Stimulated activated CD8-positive, alpha-beta memory T cell treated with anti-CD3 and anti-CD28 coated beads, Interleukin-15, amount 100 ng/mL, for 4 hours (primary cell): Measurements from ENCODE around the gene TTC17.
"Not testable (repeated sequence)": the region's sequence is repeated elsewhere in the genome, so short reads cannot be mapped to it uniquely, and the experiment has no call there.

Experiments used
- DNase-seq, 2 donors: peaks; one replicate each; pipeline ENCODE4 v3.0.0-alpha.2; 2020; ENCODE audit warnings: low read depth in 2 of 2

The TTC17 gene

DNA sequence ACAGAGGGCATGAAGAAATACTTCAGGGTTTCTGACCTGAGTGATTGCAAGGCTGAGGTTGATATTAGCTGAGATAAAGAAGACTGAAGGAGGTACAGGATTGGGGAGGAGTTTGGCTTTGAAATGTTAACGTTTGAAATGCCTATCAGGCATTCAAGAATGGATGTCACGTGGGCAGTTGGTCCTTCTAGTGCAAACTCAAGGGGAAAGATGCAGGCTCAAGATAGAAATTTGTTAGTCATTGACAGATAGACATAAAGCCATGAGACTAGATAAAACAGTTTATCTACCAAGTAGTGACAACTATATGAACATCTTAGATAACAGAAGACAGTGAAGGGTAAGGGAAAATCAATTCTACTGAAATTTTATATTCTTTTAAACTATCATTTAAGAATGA, 23.1 kb downstream of the TTC17 start:
- DNase-seq, result no peak

DNA sequence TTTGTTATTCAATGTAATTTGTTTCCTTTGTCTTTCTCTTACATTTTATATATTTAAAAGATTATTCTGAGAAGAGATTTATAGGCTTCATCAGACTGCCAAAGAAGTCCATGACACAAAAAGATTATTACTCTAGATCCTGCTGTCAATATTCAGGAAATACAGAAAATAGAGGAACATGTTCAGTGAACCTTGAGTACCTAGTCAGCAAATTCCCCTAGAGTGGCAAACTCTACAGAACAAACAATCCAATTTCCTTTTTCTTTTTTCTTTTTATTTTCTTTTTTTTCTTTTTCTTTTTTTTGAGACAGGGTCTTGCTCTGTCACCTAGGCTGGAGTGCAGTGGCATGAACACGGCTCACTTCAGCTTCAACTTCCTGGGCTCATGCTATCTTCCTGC, 23.9 kb downstream of the TTC17 start:
- DNase-seq, result no peak

DNA sequence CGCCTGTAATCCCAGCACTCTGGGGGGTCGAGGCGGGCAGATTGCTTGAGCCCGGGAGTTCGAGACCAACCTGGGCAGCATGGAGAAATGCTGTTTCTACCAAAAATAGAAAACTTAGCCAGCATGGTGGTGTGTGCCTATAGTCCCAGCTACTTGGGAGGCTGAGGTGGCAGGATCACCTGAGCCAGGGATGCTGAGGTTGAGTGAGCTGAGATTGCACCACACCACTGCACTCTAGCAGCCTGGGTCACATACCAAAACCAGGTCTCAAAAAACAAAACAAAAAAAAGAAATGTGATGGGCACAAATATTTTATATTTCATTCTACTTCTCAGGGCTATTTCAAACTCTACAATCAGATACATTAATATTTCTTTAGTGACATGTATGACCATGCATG, 25.7 kb downstream of the TTC17 start:
- DNase-seq, result no peak

DNA sequence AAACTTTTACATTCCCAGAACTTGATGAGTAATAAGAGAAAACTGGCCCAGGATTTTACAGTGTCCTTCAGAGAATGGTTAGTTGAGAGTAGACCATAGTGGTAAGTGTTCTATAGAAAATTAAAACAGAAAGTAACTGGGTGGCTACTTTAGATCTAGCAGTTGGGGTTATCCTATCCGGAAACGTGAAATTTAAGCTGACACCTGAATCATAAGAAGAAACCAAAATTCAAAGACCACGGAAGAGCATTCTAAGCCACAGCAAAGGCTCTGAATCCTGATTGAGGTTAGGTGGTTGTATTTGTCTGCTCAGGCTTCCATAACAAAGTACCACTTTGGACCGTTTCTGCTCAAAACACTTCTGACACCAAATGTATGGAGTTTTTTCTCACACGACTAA, 34.0 kb downstream of the TTC17 start:
- DNase-seq, result no peak

DNA sequence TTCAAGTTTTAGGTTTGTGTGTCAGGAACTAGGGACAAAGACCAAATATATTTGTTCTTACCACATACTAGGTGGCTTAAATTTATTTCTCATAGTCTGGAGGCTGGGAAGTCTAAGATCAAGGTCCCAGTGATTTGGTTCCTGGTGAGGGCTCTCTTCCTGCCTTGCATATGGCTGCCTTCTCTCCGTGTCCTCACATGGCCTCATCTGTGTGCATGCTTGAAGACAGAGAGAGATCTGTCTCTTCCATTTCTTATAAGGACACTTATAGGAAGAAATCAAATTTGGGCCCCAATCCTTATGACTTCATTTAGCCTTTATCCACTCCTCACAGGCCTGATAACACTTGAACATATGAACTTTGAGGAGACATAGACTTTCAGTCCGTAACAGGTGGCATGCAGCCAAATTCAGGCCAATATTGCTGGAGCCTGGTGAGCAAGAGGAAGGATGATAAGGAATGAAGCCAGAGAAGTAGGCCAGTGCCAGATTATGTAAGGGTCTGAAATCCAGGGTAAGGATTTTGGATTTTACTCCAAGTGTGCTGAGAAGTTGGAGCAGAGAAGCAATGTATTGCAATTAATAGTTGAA, 35.1 kb downstream of the TTC17 start:
- no peak for DNase-seq

DNA sequence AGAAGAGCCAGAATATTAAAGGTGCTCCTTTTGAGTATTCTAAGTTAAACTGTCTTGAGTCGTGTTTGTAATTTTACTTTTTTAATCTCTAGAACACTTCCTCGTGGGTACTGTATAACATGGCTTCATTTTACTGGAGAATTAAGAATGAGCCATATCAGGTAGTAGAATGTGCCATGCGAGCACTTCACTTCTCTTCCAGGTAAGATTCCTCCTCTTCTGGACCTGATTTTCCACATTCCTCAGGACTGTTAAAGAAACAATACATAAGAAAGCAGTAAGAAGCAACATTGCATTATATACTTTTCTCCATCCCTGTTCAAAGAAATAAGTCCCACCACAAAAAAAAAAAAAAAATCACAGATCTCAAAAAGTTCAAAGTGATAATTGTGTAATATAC, 37.9 kb downstream of the TTC17 start:
- no peak for DNase-seq

DNA sequence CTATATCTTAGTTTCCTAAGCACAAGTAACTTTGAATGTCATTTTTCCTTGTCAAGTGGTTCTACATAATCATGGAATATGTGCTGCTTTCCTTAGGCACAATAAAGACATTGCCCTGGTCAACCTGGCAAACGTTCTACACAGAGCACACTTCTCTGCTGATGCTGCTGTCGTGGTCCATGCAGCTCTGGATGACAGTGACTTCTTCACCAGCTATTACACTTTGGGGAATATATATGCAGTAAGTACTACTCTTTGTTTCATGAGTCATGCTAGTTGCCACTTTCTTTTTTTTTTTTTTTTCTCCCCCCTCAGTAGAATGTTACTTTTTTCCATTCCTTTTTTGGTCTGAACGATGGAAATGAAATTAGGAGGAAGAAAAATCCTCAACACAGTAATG, 38.5 kb downstream of the TTC17 start:
- no peak for DNase-seq

DNA sequence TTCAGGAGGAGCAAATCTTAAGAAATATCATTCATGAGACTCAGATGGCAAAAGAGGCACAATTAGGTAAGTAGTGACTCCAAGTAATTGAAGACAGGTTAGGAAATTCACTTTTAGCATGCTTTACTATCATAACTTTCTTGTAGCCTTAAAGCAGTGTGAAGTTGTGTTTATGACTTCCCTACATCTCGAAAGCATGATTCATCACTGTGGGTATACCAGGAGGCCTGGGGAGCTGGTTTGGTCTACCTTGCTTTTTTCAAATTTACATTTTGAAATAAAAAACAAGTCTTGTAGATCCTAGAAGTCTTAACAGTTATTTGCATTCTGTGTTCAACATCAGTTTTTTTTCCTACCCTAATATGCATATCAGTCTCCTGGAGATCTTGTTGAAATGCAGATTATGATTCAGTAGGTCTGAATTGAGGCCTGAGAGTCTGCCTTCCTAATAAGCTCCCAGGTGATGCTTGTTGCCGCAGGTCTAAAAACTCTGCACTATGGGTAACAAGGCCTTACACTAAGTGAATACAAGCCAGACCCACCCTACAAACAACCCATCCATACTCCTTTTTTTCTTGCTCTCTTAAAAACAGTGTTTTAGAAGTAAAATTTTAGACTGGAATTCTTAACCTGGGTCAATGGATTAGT, 41.4 kb downstream of the TTC17 start:
- DNase-seq, result no peak

DNA sequence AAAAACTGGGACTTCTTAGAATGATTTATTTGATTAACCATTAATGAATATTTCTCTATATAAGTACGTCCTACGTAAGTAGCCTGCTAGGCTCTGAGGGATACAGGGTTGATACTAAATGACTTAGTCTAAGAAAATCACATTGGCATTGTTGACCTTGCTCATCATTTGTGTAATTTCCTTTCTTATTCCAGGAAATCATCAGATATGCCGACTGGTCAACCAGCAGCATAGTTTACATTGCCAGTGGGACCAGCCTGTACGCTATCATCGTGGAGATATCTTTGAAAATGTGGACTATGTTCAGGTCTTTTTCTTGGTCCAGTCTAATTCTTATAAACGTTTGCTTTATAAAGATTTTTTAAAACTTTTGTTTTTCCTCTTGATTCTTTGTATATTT, 42.5 kb downstream of the TTC17 start:
- no peak for DNase-seq

DNA sequence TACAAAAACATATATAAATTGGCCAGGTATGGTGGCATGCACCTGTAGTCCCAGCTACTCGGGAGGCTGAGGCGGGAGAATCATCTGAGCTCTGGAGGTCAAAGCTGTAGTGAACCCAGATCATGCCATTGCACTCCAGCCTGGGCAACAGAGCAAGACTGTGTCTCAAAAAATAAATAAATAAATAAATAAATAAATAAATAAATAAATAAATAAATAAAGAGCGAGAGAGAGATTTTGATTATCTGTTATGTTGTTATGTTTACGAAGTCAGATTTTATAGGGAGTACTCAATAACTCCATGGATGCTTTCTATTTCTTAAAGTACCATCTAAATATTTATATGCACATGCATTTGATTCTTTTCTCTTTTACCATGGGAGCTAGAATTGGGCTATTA, 43.1 kb downstream of the TTC17 start:
- DNase-seq, result not testable (repeated sequence)

DNA sequence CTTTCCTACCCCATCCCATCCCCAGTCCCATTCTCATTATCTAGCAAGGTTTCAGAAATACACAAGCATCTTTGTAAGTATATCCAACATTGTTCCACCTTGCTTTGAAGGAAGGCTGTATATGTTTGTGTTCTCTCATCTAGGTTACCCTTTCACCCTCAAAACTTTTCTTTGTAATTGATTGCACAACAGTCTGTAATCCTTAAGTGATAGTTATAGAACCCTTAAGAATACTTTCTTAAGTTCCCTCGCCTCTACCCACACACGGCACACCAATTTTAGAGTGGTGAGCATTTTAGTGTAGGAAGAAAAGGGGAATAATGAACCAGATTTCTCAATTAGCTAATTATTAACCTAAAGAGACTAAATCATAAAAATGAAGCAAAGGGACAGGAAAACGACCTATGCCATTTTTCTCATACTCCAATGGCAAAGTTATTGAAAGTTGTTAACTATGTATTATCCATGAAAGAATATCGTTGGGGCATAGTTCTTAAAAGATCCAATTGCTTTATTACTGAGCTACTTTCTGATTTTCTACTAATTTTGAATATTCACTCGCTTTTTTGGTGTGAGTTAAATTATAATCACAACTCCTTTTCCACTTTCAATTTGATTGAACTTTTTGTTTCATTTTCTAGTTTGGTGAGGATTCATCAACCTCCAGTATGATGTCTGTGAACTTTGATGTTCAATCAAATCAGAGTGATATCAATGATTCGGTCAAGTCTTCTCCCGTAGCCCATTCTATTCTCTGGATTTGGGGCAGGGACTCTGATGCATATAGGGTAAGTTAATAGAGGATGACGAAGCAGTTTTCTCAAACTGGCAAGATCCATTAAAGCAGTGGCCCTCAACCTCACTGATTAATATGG, 44.9 kb downstream of the TTC17 start:
- DNase-seq, result no peak

DNA sequence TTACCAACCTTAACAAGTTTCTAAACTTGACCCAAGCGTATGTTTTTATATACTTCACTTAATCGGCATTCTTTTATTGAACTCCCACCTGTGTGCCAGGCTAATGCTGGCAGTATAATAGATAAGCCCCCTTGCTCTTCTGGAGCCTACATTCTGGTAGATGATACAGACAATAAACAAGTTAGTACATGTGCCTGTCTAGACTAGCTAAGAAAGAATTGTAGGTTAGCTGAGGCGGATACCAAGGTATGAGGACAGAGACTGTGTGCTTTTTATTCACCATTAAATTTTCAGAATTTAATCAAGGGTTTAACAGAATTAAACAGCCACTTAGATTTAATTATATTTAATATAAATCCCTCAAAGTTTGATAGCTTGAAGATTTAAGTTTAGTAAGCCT, 45.7 kb downstream of the TTC17 start:
- no peak for DNase-seq

DNA sequence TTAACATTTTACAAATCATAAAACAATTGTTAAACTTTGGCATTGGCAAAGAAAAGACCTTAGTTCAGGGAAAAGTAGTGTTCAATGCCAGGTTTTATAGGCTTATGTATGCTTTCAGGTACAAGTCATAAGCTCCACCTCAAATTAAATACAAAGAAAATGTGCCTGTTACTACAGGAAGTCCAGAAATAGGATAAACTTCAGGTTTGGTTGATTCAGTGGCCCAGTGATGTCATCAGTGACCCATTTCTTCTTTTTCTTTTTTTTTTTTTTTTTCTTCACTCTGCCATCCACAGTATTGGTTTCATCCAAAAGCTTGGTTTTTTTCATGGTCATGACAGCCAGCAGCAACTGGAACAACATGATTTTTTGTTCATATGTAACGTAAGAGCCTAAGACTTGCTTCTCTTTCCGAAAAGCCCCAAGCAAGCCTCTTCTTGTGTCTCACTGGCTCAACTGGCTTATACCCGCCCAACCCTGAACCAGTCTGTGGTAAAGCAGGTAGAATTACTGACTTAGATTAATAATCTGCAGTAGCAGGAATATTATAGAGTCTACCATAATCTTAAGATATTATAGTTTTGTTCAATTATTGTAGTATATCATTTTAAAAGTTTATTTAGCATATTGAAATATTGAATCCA, 46.2 kb downstream of the TTC17 start:
- DNase-seq, result no peak

DNA sequence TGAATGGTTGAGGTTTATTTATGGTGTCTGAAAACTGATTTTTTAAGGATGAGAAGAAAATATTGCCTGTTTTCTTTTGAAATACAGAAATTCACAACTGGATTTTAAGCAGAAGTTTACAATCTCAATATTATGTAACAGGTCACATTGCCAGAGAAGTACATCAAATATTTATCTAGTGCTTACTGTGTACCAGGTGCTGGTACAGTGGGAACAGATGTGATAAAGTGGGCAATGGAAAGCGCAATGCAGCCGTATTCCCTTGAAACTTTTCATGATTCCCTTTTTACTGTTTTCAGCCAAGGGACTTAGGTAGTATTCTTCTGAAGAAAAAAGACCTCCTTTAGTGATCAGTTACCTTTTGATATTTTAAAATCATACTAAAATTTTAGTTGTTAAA, 49.6 kb downstream of the TTC17 start:
- DNase-seq, result no peak

DNA sequence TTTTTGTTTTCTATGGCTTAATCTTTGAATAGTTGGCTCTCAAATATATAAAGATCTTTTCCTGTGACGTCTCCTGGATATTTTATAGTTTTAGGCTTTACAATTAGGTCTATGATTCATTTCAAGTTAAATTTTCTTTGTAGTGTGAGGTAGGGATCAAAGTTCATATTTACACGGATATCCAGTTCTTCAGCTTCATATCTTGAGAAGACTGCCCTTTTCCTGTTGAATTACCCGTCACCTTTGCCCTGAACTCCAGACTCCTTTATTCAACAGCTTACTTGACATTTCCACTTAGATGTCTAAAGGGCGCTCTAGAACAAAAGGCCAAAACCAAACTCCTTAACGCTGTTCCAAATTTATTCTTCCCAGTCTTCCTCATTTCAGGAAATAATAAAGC, 51.7 kb downstream of the TTC17 start:
- no peak for DNase-seq

DNA sequence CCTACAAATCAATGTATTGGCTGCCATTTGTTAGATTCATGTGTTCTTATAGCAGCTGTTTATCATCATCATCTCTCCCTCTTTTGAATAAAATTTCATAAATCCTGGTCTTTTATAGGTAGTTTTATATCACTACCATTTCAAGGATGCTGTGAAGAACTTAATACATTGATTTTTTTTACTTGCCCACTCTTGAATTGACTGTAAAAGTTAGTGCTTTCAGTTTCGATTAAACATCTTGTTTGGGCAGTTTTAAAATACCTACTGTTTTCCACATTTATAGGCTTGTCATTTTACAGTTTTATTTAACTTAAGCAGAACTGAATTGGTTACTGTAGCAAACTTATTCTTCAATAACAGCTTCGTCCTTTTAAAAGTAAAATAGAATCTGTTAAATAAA, 59.5 kb downstream of the TTC17 start:
- DNase-seq, result no peak

DNA sequence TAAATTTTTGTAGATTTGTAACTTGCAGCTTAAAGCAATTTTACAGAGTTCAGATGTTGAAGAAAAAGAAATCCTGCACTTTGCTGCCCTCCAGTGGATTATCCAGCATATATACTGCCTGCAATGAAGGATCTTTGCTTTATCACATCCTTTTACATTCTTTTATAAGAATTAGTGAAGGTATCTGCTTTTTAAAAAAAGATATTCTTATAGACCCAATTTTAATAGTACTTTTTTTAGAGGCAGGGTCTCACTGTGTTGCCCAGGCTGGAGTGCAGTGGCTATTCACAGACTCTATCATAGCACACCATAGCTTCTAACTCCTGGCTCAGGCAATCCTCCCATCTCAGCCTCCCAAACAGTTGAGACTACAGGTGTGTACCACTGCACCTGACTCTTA, 60.7 kb downstream of the TTC17 start:
- DNase-seq, result no peak

DNA sequence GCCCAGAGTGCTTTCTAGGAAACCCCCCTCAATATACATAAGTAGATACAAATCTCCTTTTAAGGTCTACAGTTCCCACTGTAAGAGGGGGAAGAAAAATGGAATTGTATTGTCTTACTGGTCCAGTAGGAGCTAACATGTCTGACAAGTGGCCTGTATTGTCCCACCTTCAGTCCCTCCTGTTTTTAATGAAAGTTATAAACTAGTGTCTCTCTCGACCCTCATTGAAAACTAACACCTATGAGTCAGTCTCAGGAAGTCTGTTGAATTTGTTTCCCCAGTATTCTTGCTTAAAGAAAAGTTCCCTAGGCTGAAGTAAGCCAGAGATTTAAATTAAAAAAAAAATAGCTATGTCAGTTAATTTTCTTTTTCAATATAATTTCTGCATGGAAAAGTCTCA, 69.3 kb downstream of the TTC17 start:
- no peak for DNase-seq

DNA sequence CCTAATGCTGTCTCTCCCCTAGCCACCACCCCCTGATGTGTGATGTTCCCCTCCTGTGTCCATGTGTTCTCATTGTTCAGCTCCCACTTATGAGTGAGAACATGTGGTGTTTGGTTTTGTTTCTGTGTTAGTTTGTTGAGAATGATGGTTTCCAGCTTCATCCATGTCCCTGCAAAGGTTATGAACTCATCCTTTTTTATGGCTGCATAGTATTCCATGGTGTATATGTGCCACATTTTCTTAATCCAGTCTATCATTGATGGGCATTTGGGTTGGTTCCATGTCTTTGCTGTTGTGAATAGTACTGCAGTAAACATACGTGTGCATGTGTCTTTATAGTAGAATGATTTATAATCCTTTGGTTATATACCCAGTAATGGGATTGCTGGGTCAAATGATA, 72.2 kb downstream of the TTC17 start:
- not testable (repeated sequence) for DNase-seq

DNA sequence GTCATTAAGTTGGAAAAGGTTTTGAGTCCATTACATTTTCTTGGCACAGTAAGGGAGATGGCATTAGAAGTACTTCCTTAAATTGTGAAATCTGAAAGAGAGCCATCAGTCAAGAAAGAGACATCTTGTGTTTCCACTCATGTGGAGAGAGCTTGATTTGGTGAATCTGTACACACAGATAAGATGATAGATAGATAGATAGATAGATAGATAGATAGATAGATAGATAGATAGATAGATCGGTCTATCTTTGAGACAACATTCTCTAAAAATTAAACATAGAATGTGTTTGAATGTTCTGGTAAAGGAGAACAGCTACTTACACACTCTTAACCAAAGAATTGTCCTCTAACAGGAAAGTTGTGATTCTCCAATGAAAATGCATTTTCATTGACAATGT, 76.2 kb downstream of the TTC17 start:
- DNase-seq, result no peak

DNA sequence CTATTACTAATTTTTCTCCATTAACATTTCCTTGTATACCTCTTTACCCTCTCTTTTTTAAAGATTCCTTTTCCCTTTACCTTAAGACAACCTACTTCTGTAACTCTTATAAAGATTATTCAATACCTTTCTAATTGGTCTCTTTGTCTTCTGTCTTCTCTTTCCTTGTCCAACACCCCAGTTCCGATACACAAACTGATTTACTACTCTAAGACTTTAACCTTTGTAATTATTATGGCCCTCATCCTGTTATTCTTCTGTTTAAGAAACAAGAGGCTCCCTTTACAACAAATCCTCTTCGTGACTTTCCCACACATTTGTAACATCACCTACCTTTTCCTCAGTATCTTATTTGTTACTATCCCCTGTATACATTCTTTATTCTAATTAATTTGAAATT, 81.8 kb downstream of the TTC17 start:
- no peak for DNase-seq

DNA sequence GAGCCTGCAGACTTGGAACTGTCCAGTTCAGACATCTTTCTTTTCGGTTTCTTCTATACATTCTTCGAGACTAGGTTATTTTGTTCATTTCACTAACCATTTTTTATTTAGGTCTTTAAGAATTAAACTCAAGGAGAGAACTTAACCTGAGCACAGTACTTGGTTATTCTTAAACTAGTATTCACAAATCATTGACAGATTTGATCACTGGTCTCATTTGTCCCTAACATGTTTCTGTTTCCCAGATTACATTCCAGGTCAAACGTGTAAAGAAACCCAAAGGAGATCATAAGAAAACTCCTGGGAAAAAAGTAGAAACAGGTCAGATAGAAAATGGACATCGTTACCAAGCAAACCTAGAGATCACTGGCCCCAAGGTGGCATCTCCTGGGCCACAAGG, 85.1 kb downstream of the TTC17 start:
- no peak for DNase-seq

DNA sequence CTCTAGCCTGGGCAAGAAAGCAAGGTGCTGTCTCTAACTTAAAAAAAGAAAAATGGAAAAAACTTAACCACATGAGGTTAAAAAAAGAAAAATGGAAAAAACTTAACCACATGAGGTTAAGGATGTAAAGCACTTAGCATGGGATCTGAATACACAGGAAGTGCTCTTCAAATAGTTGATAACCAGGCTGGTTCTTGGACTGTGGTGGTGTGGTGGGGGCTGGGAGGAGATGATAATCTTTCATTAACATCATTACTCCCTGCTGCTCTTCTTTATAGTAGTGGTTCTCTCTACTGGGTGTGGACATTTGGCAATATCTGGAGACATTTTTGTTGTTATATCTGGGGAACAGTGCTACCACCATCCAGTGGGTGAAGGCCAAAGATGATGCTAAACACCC, 88.4 kb downstream of the TTC17 start:
- DNase-seq, result no peak
